ENCODE measurements around the gene ETV3L.

The ETV3L gene

GRCh38 chr1:157147037-157147436 lies 47.4 kb upstream of the ETV3L start (continued):
- TF ChIP-seq ZNF24 (tag by site-specific recombination; IDR thresholded peaks at IDR 0.05) (no peak), ZNF626 (tag by site-specific recombination; IDR thresholded peaks at IDR 0.05) (no peak)
- TF ChIP-seq, protein P1, sequence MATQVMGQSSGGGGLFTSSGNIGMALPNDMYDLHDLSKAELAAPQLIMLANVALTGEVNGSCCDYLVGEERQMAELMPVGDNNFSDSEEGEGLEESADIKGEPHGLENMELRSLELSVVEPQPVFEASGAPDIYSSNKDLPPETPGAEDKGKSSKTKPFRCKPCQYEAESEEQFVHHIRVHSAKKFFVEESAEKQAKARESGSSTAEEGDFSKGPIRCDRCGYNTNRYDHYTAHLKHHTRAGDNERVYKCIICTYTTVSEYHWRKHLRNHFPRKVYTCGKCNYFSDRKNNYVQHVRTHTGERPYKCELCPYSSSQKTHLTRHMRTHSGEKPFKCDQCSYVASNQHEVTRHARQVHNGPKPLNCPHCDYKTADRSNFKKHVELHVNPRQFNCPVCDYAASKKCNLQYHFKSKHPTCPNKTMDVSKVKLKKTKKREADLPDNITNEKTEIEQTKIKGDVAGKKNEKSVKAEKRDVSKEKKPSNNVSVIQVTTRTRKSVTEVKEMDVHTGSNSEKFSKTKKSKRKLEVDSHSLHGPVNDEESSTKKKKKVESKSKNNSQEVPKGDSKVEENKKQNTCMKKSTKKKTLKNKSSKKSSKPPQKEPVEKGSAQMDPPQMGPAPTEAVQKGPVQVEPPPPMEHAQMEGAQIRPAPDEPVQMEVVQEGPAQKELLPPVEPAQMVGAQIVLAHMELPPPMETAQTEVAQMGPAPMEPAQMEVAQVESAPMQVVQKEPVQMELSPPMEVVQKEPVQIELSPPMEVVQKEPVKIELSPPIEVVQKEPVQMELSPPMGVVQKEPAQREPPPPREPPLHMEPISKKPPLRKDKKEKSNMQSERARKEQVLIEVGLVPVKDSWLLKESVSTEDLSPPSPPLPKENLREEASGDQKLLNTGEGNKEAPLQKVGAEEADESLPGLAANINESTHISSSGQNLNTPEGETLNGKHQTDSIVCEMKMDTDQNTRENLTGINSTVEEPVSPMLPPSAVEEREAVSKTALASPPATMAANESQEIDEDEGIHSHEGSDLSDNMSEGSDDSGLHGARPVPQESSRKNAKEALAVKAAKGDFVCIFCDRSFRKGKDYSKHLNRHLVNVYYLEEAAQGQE (tag by site-specific recombination; IDR thresholded peaks at IDR 0.05) = no peak

- no peaks in the 10 kb centered on the region for H3K9me3 ChIP-seq (ENCODE audit: control insufficient read depth, insufficient read depth, low read depth, low read length)
- H3K4me1 ChIP-seq (ENCODE audit: control insufficient read depth, insufficient read depth, low read length) = no peaks in the 10 kb centered on the region
- ChIA-PET POLR2A (no interaction called here), CTCF (interaction anchor here (0.5 to 4.0 kb wide), 3 partner anchors 10 to 345 kb away, joined by 4 to 30 read pairs (median 22); no protein-coding TSS in a partner anchor)
- TF ChIP-seq ZNF624 (tag by site-specific recombination; IDR thresholded peaks at IDR 0.05) = no peak
- no peak for TF ChIP-seq ZFP69B (tag by site-specific recombination; IDR thresholded peaks at IDR 0.05)
- TF ChIP-seq ZNF843 (tag by site-specific recombination; IDR thresholded peaks at IDR 0.05) = no peak
- peak; percentile 18; the same call in 1 of the 2 replicates for TF ChIP-seq SCRT2 (tag by site-specific recombination; IDR thresholded peaks at IDR 0.05)
- no peak for TF ChIP-seq ZNF571 (tag by site-specific recombination; IDR thresholded peaks at IDR 0.05)
- no peaks in the 10 kb centered on the region for H3K36me3 ChIP-seq (ENCODE audit: control insufficient read depth in 2 of 2, insufficient read depth in 1 of 2, low read length in 2 of 2)
- no peak overlapping the region for H3K27ac ChIP-seq (ENCODE audit: extremely low read depth, low read depth, low read length)
- no peak overlapping the region for H3K4me3 ChIP-seq (ENCODE audit: low read depth, low read length)
These were observed 46.6 kb upstream of the ETV3L start for GRCh38 chr1:157146244-157146643.

DNA sequence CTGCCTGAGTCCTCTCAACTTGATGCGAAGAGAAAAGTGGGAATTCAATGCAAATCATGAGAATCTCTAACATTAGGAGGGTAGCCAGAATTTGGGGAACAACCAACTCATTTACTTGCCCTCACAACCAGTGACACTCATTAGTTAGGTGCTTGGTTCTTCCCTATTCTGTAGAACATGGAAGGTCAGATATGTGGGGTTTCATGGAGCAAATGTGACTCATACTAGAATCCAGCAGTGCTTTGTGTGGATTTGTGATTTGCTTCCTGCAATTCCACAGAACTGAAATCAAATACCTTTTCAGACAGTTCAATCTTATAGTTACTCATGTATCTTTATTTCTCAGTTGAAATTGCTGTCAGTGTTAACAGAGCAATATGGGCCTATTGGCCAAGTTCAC lies 45.5 kb upstream of the ETV3L start:
- Histone ChIP-seq H3K4me1 (ENCODE audit: control insufficient read depth, insufficient read depth, low read length) (no peaks in the 10 kb centered on the region), H3K9me3 (ENCODE audit: control insufficient read depth, insufficient read depth, low read depth, low read length) (no peaks in the 10 kb centered on the region), H3K4me3 (ENCODE audit: low read depth, low read length) (no peak overlapping the region), H3K27ac (ENCODE audit: extremely low read depth, low read depth, low read length) (no peak overlapping the region), H3K36me3 (ENCODE audit: control insufficient read depth in 2 of 2, insufficient read depth in 1 of 2, low read length in 2 of 2) (no peaks in the 10 kb centered on the region)
- no peak for TF ChIP-seq ZBTB26 (tag by site-specific recombination; optimal IDR thresholded peaks at IDR 0.05)
- TF ChIP-seq ZNF521 (tag by site-specific recombination; IDR thresholded peaks at IDR 0.05) = no peak
- TF ChIP-seq ZNF174 (tag by site-specific recombination; IDR thresholded peaks at IDR 0.05) = no peak
- no peak for TF ChIP-seq OVOL3 (tag by site-specific recombination; IDR thresholded peaks at IDR 0.05)
- no peak for TF ChIP-seq ZNF692 (tag by site-specific recombination; IDR thresholded peaks at IDR 0.05)
- no peak for TF ChIP-seq ZNF24 (tag by site-specific recombination; IDR thresholded peaks at IDR 0.05)
- no peak for TF ChIP-seq ZNF423 (tag by site-specific recombination; IDR thresholded peaks at IDR 0.05)
- TF ChIP-seq ZNF48 (tag by site-specific recombination; IDR thresholded peaks at IDR 0.05) = no peak
- TF ChIP-seq ZNF404 (tag by site-specific recombination; IDR thresholded peaks at IDR 0.05) = no peak
- TF ChIP-seq ZNF747 (tag by site-specific recombination; IDR thresholded peaks at IDR 0.05) = no peak
- no peak for TF ChIP-seq ZNF398 (tag by site-specific recombination; IDR thresholded peaks at IDR 0.05)
- no peak for TF ChIP-seq YY1 (tag by site-specific recombination; IDR thresholded peaks at IDR 0.05)
- TF ChIP-seq ZNF211 (tag by site-specific recombination; IDR thresholded peaks at IDR 0.05; ENCODE audit: low read depth) = no peak
- POLR2A ChIA-PET = no interaction called here
- CTCF ChIA-PET = interaction anchor here (0.6 to 4.0 kb wide), 2 partner anchors 12 to 454 kb away, joined by 4 to 30 read pairs; no protein-coding TSS in a partner anchor

All from HEK293 (cell line).